Activated CD8-positive, alpha-beta memory T cell treated with anti-CD3 and anti-CD28 coated beads, Interleukin-2, amount 10 ng/mL, durations not matched to agents 7 days and 5 days (primary cell): ENCODE data around the gene C4BPA. TPM values are rescaled to one million over a fixed set of nuclear protein-coding genes. Genes with fewer than 3 reads are reported as not detected.

Experiments
- ATAC-seq: fragments of 150-1000 bp; cut with Tn5 transposase; one replicate; pipeline ENCODE4 v1.10.0; 2021; ENCODE audit warnings: moderate library complexity
- CTCF ChIA-PET: fragments of 350-600 bp; sonication (Branson Sonifier 250); formaldehyde crosslinking; loops from one replicate; lab custom pipeline; 2021; ENCODE audit warnings: antibody characterized with exemption; lab: Charles Lee
- DNase-seq: peaks from one replicate; pipeline ENCODE4 v3.0.0-alpha.2; 2020
- H3K27ac Mint-ChIP-seq: one replicate; pipeline ENCODE4 v1.8.0; 2021; ENCODE audit warnings: mild to moderate bottlenecking, mixed read lengths
- H3K27me3 Mint-ChIP-seq: one replicate; pipeline ENCODE4 v1.8.0; 2021; ENCODE audit warnings: mixed read lengths
- H3K36me3 Mint-ChIP-seq: one replicate; pipeline ENCODE4 v1.8.0; 2021; ENCODE audit warnings: mild to moderate bottlenecking, mixed read lengths
- H3K4me1 Mint-ChIP-seq: one replicate; pipeline ENCODE4 v1.8.0; 2021; ENCODE audit warnings: mixed read lengths
- H3K4me3 Mint-ChIP-seq: one replicate; pipeline ENCODE4 v1.8.0; 2021; ENCODE audit warnings: mild to moderate bottlenecking, moderate library complexity, mixed read lengths
- H3K9me3 Mint-ChIP-seq: one replicate; pipeline ENCODE4 v1.8.0; 2022; ENCODE audit warnings: low read depth, mixed read lengths
- total RNA-seq, 2 experiments: library from RNA; stranded (reverse); gene quantifications; one replicate each; pipeline ENCODE4 v1.2.3, GENCODE V29; 2021

The C4BPA gene
- total RNA-seq, 2 experiments from 2014 or later = not detected

DNA sequence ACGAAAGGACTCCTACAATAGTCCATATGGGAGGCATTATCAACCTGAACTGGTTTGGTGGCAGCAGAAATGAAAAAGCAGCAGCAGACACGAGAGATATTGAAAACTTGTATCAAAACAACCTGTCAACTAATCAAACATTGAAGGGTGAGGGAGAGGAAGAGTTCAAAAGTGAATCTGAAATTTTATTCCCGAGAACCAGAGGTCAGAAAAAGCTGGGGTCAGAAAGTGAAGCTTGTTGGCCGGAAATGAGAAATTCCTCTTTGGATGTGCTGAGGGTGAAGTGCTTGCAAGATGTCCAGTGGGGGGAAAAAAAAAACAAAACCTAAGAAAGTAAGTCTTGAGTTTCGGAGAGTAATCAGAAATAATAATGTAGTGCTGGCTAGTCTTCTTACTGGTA, 1.9 kb upstream of the C4BPA start:
- DNase-seq (no peak), ATAC-seq (no peak)
- Mint-ChIP-seq H3K36me3 (peaks cover 25% of the 10 kb centered on the region), H3K27ac (no peak overlapping the region), H3K4me3 (no peak overlapping the region), H3K4me1 (peaks cover 15% of the 10 kb centered on the region), H3K27me3 (peaks cover 29% of the 10 kb centered on the region), H3K9me3 (no peaks in the 10 kb centered on the region)
- CTCF ChIA-PET = no interaction called here

DNA sequence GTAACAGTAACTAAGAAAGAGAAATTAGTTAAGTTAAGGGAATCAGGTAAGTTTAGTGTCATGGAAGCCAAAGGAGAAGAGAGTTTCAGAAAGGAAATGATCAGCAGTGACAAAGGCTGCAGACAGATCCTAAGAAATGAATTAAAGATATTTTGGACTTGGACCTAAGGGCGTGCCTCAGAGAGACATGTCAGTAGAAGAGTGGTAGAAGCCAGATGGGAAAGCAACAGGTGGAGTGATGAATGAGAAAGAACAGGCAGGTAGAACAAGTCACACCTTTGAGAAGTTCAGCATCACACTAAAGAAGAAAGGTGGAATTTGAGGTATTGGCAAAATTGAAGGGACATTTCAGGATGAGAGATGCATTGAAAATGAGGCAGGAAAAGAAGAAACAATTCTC, 1.4 kb upstream of the C4BPA start:
- Mint-ChIP-seq H3K4me1 (peaks cover 9% of the 10 kb centered on the region), H3K9me3 (no peaks in the 10 kb centered on the region), H3K36me3 (peaks cover 23% of the 10 kb centered on the region), H3K27me3 (peaks cover 32% of the 10 kb centered on the region), H3K4me3 (no peak overlapping the region), H3K27ac (no peak overlapping the region)
- DNase-seq (no peak), ATAC-seq (no peak)
- CTCF ChIA-PET = no interaction called here

DNA sequence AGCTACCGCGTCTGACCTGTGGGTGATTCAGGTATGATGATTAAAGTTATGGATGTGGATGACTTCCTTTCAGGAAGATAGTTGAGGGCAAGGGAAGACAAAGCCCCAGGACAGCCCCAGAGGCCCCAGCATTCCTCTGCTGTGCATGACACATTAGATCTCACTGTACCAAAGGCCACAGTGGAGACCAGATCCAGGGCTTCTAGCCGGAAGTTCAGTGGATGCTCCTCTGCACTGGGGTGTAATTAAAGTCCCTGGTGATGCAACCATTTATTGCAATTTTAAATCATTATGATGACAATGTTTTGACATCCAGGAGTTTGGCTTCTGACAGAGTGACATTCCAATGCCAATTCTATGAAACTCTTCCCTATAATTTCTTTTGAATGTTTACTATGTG, 5.0 kb downstream of the C4BPA start:
- Mint-ChIP-seq H3K27ac (no peak overlapping the region), H3K9me3 (no peaks in the 10 kb centered on the region), H3K4me1 (peaks cover 2% of the 10 kb centered on the region), H3K36me3 (peaks cover 1% of the 10 kb centered on the region), H3K27me3 (peaks cover 43% of the 10 kb centered on the region), H3K4me3 (no peak overlapping the region)
- ATAC-seq (no peak), DNase-seq (no peak)
- CTCF ChIA-PET = no interaction called here

DNA sequence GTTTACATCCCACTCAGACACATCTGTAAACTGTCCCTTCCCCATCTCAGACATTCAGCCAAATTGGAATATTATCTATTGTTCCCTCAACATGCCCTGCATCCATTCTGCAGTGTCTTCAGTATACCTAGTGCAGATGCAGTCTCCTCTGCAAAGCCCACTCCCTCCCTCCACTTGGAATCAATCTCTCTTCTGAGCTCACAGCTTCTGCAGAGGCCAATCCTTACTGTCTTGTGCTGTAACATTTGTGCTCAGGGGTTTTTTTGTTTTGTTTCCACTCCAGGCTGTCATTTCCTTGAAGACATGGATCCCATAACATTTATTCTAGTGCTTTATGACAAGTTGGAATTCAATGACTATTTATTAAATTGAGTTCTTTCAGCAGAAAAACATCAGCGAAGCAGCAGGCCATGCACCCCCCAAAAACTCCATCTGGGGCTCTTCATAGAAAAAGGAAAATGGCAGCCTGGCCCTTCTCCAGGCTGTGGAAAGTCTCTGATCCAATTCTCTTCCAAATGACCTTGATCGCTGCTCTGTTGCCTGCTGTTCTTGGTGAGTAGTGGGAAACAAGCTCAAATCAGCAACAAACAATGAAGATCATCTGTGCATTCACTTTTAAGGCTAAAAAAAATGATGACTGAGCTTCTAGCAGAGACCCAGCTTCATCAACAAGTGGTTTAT, 8.7 kb downstream of the C4BPA start:
- no peak for DNase-seq
- CTCF ChIA-PET = no interaction called here
- peaks cover 2% of the 10 kb centered on the region for H3K4me1 Mint-ChIP-seq
- H3K27ac Mint-ChIP-seq = no peak overlapping the region
- H3K36me3 Mint-ChIP-seq = peaks cover 1% of the 10 kb centered on the region
- peaks cover 27% of the 10 kb centered on the region for H3K27me3 Mint-ChIP-seq
- ATAC-seq = no peak
- no peaks in the 10 kb centered on the region for H3K9me3 Mint-ChIP-seq
- no peak overlapping the region for H3K4me3 Mint-ChIP-seq

DNA sequence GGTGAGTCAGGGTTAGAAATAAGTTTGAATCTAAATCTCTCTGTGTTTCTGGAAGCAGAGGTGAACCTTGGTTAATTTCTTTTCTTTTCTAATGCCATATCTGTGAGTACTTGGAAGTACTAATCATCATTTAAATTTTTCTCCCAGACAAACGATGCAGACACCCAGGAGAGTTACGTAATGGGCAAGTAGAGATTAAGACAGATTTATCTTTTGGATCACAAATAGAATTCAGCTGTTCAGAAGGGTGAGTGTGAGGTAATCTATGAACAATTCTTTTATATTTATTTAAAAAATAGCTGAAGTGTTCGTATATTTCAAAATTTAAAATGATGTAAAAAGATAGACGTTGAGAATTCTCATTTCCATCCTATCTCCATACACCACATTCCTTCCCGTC, 11.2 kb downstream of the C4BPA start:
- Mint-ChIP-seq H3K27ac (no peak overlapping the region), H3K9me3 (no peaks in the 10 kb centered on the region), H3K4me3 (no peak overlapping the region), H3K36me3 (no peaks in the 10 kb centered on the region), H3K4me1 (no peaks in the 10 kb centered on the region), H3K27me3 (peaks cover 26% of the 10 kb centered on the region)
- ATAC-seq (no peak), DNase-seq (no peak)
- CTCF ChIA-PET = no interaction called here

DNA sequence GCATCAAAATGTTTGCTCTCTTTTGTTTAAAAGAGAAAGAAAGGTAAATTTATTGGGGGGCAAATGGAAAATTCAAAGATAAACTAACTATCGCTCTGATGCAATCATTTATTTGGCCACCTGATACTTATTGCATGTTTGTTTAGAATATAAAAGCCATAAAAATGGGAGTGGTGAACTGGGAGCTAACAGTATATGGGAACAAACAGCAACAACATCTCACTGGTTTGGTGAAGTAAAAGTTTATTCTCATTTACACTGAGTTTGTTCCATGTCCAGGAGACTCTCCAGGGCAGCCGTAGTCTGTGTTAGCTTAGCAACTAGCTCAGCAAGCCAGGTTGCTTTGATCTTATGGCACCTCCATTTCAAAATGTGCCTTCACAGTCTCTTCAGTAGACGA, 20.4 kb downstream of the C4BPA start:
- Mint-ChIP-seq H3K9me3 (peaks cover 17% of the 10 kb centered on the region), H3K4me3 (no peak overlapping the region), H3K4me1 (no peaks in the 10 kb centered on the region), H3K36me3 (peaks cover 10% of the 10 kb centered on the region), H3K27me3 (peaks cover 16% of the 10 kb centered on the region), H3K27ac (no peak overlapping the region)
- no peak for DNase-seq
- no peak for ATAC-seq
- CTCF ChIA-PET = no interaction called here

DNA sequence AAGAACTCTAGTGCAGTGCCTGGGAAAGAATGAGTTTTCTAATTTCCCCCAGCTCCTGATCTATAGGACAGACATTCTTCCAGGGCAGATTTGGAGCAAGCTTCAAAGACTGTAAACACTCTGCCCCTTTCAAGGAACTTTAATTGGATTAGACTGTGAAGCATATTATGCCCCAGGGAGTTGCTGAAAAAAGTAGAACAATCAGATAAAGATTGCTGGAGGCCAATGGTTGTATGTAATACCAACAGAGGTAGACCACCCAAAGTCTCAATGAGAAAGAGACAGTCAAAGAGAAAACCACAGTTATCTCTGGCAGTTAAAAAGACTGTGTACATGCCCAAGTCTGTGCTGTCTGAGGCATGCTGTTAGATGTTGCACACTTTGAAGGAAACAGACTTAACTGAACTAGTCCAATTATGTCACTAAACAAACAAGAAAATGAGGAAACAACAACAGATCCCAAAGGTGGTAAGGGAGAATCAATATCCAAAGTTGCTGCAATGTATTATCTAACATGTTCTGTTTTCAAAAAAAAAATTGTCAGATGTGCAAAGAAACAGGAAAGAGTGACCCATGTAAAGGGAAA, 24.4 kb downstream of the C4BPA start:
- CTCF ChIA-PET = interaction anchor here (1.1 kb wide), 1 partner anchor 44 kb away, joined by 3 read pairs; no protein-coding TSS in a partner anchor
- Mint-ChIP-seq H3K36me3 (peaks cover 13% of the 10 kb centered on the region), H3K27me3 (peaks cover 17% of the 10 kb centered on the region), H3K27ac (no peak overlapping the region), H3K9me3 (peaks cover 26% of the 10 kb centered on the region), H3K4me3 (no peak overlapping the region), H3K4me1 (no peaks in the 10 kb centered on the region)
- DNase-seq (no peak), ATAC-seq (no peak)

DNA sequence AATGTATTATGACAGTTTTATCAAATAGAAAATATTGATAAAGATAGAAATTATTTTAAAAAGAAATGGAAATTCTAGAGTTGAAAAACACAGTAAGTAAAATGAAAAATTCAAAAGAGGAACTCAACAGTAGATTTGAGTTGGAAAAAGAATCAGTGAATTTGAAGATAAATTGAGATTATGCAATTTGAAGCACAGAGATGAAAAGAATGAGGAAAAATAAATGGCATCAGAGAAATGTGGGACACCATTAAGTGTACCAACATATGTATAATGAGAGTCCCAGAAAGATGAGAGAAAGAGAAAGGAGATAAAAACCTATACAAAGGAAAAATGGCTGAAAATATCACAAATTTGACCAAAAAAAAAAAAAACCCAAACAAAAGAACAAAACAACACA, 25.0 kb downstream of the C4BPA start:
- H3K27me3 Mint-ChIP-seq = peaks cover 14% of the 10 kb centered on the region
- peaks cover 13% of the 10 kb centered on the region for H3K36me3 Mint-ChIP-seq
- no peak overlapping the region for H3K27ac Mint-ChIP-seq
- CTCF ChIA-PET = no interaction called here
- ATAC-seq = no peak
- H3K4me1 Mint-ChIP-seq = no peaks in the 10 kb centered on the region
- H3K9me3 Mint-ChIP-seq = peaks cover 26% of the 10 kb centered on the region
- no peak overlapping the region for H3K4me3 Mint-ChIP-seq
- DNase-seq = no peak

DNA sequence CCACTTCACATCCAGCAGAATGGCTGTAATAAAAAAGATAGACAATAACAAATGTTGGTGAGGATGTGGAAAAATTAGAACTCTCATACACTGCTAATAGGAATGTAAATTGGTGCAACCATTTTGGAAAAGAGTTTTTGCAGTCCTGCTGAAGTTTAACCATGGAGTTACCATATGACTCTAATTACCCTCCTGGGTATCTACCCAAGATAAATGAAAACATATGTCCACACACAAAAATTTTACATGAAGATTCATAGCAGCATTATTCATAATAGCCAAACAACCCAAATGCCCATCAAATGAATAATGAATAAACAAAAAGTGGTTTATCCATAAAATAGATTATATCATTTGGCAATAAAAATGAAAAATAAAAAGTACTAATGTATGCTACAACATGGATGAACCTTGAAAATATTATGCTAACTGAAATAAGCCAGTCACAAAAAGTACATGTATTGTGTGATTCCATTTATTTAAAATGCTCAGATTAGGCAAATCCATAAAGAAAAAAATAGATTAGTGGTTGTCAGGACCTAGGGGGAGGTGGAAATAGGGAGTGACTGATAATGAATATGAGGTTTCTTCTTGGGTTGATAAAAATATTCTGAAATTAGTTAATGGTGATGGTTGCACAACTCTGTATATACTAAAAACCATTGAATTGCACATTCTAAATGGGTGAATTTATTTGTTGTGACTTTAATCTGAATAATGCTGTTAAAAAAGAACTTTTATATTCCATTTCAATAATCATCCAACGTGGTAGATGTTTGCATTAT, 26.4 kb downstream of the C4BPA start:
- no peak for ATAC-seq
- Mint-ChIP-seq H3K4me3 (no peak overlapping the region), H3K9me3 (peaks cover 26% of the 10 kb centered on the region), H3K27me3 (peaks cover 9% of the 10 kb centered on the region), H3K36me3 (peaks cover 13% of the 10 kb centered on the region), H3K27ac (no peak overlapping the region), H3K4me1 (no peaks in the 10 kb centered on the region)
- DNase-seq = no peak
- CTCF ChIA-PET = no interaction called here

DNA sequence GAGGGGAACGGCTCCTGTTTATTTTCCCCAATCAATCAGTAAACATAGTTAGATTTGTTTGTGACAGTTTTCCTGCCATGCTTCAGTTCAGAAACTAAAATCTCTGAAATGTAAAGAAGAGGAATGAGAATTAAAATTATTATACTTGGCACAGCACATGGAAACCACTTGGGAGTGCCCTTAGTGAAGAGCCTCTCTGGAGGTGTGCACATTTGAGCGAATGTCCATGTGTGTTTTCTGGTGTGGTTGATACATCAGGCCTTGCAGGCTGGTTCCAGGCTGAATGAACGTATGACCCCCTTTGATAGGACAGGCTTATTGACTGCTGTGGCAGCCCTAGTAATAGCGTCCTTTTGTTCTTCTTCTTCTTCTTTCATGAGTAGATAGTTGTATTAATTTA, 27.1 kb downstream of the C4BPA start:
- no peak overlapping the region for H3K27ac Mint-ChIP-seq
- peaks cover 26% of the 10 kb centered on the region for H3K9me3 Mint-ChIP-seq
- no peak overlapping the region for H3K4me3 Mint-ChIP-seq
- ATAC-seq = no peak
- no peak for DNase-seq
- H3K27me3 Mint-ChIP-seq = peaks cover 9% of the 10 kb centered on the region
- CTCF ChIA-PET = no interaction called here
- H3K36me3 Mint-ChIP-seq = peaks cover 13% of the 10 kb centered on the region
- no peaks in the 10 kb centered on the region for H3K4me1 Mint-ChIP-seq

DNA sequence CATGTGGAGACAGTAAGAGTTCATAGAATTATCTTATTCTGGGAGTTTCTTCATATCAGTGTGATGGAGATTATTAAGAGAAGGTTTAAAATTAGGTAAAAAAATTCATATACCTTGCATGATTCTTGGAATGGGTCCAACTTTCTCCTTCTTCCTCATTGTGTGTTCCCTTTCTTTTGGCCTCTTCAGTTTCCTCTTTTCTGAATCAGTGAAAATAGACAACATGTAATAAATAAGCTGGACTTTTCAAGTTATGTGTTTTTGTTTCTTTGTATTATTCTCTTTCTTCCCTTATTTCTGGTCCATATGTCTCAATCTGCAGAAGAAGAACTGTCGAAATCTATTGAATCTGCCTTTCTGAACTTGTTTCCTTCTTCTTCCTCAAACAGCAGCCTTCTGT, 30.5 kb downstream of the C4BPA start:
- H3K4me1 Mint-ChIP-seq = no peaks in the 10 kb centered on the region
- H3K27ac Mint-ChIP-seq = no peak overlapping the region
- DNase-seq (no peak), ATAC-seq (no peak)
- CTCF ChIA-PET = interaction anchor here (1.0 kb wide), 1 partner anchor 13 kb away, joined by 3 read pairs; no protein-coding TSS in a partner anchor
- H3K4me3 Mint-ChIP-seq = no peak overlapping the region
- peaks cover 6% of the 10 kb centered on the region for H3K9me3 Mint-ChIP-seq
- H3K36me3 Mint-ChIP-seq = peaks cover 2% of the 10 kb centered on the region
- peaks cover 2% of the 10 kb centered on the region for H3K27me3 Mint-ChIP-seq

DNA sequence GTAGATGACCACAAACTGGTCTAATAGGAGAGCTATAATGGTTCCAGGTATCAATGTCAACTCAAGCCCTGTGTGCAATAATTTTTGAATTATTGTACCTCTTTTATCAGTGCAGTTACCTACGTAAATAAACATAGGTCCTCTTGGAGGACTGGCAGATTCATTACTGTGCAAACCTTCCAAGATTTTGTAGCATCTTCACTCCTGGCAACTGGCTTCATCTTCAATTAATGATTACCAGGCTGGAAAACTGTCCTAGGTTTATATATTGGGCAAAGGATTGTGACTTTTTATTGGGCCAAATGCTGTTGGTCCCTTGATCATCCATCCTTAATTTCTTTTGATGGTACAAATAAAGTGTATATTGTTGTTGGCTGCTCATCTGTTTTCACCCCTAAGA, 35.6 kb downstream of the C4BPA start:
- H3K36me3 Mint-ChIP-seq = no peaks in the 10 kb centered on the region
- H3K27ac Mint-ChIP-seq = no peak overlapping the region
- H3K9me3 Mint-ChIP-seq = no peaks in the 10 kb centered on the region
- DNase-seq (no peak), ATAC-seq (no peak)
- CTCF ChIA-PET = no interaction called here
- H3K27me3 Mint-ChIP-seq = peaks cover 10% of the 10 kb centered on the region
- no peaks in the 10 kb centered on the region for H3K4me1 Mint-ChIP-seq
- H3K4me3 Mint-ChIP-seq = no peak overlapping the region

DNA sequence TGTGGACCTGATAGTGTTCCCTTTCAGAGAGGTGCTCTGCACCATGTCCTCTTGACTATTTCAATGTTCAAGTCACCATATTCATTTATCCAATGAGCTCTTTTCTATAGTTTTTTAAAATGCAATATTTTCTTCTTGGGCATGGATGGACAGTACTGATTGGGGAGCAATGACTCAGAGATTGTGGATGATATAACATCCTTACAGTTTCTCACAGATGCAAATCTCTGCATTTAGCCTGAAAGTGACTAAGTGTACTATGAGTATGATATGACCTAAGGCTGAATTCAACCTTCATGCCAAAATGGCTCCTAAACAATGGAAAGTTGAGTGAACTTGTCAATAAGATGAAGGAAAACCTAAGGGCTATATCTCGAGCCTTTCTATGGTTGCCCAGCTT, 36.5 kb downstream of the C4BPA start:
- no peaks in the 10 kb centered on the region for H3K4me1 Mint-ChIP-seq
- no peak overlapping the region for H3K27ac Mint-ChIP-seq
- H3K4me3 Mint-ChIP-seq = no peak overlapping the region
- CTCF ChIA-PET = interaction anchor here (1.0 kb wide), 1 partner anchor 44 kb away, joined by 5 read pairs; no protein-coding TSS in a partner anchor
- H3K27me3 Mint-ChIP-seq = peaks cover 12% of the 10 kb centered on the region
- DNase-seq (no peak), ATAC-seq (no peak)
- H3K36me3 Mint-ChIP-seq = no peaks in the 10 kb centered on the region
- no peaks in the 10 kb centered on the region for H3K9me3 Mint-ChIP-seq
